HG03558 (cell line): ENCODE results near the gene NR4A2.

Experiments used
- ATAC-seq: cut with Tn5 transposase; IDR thresholded peaks from one replicate; pipeline ENCODE4 v1.9.1; 2021; ENCODE audit warnings: moderate number of reproducible peaks; ENCODE audit not compliant: unreplicated experiment; ENCODE audit errors: extremely low read depth

Gene NR4A2

GRCh38 chr2:156332534-156333273 is at the start of gene NR4A2:
Gene NR4A2, minus strand, starts transcription at chr2:156332721. Its CDS starts 2,535 bp downstream, at chr2:156330186.
- peak; percentile 44 for ATAC-seq

DNA sequence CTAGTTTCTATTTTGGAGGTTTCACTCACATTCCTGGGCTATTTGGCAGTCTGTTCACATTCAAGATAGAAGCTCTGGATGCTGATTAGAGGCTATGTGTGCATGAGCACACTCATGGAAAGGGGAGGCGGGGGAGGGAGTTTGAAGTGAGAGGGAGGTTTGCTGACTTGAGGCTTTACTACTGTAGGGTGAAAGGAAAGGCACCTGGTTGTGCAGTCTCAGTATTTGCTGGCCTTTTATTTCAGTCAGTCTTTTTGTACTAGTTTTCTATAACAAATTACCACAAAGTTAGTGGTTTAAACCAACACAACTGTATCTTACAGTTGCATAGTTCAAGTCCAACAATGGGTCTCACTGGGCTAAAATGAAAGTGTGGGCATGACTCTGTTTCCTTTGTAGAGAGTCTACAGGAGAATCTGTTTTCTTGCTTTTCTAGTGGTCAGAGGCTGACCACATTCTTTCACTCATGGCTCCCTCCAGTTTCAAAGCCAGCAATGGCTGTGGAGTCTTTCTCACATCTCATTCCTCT is 47.7 kb upstream of the NR4A2 start:
- ATAC-seq: peak; percentile 81

DNA sequence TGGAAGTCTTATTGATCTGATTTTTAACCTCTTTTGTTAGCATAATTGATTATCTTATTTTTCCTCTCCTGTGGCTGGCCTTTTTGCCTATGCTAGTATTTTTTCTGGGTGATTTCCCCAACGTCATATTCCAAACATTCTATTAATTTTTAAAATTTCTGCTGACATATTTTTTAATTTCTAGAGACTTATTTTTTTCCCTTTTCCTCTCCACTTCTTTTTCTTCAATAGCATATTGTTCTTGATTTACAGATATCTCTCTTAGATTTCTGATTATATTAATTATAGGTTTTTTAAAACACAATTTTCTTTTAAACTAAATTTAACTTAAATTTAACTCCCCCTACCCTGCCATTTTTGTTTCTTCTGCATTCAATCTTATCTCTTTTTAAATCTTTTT is 47.2 kb upstream of the NR4A2 start:
- no peak for ATAC-seq

GRCh38 chr2:156379071-156379470 is 46.5 kb upstream of the NR4A2 start:
- ATAC-seq: no peak

DNA sequence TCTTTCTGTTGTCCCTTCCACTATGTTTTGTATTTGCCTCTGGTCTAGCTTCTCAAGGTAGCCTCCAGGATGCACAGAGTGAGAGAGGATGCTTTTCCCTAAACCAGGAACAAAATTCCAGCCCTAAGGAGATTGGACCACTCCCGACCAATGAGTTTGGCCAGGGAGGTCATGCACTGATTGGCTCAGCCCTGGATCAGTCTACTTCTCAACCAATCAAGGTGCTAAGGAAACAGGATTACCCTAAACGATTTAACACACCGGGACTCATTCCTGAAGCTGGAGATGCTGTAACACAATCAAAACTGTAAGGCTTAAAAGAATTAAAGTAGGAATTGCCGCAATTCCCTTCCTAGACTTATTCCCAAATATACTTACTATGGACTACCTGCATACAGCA is 34.2 kb upstream of the NR4A2 start:
- ATAC-seq: no peak

GRCh38 chr2:156363141-156363540 is 30.6 kb upstream of the NR4A2 start:
- no peak for ATAC-seq

DNA sequence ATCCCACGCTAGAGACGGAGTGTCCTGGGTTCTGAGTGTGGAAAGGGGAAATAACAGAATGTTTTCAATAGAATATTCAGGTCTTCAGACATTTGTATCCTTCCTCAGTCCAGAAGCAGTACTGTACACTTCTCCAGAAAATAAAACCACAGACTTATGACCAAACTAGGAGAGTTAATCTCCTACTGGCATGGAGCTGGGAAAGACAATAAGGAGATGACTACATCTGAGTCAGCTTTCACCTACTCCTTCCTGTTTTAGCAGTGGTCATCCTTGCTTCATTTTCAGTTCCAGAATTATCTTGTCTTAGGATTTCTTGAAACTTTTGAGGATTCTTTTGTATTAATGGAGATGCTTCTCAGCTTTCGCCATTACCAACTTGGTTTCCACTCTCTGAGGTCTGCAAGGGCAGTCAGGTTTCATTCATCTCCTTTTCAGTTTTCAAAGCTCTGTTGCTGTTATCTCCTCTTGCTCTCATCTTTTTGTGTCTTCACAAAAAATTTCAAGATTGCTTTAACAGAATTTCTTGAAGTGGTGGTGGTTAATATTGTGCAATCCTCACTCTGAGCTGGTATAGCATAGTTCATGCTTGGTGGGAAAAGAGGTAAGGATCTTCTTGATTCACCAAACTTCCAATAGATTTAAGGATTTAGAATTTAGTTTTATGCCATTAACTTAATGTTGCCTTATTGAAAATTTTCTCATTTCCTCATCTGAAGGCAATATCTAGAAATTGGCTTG is 23.7 kb upstream of the NR4A2 start:
- ATAC-seq: no peak

DNA sequence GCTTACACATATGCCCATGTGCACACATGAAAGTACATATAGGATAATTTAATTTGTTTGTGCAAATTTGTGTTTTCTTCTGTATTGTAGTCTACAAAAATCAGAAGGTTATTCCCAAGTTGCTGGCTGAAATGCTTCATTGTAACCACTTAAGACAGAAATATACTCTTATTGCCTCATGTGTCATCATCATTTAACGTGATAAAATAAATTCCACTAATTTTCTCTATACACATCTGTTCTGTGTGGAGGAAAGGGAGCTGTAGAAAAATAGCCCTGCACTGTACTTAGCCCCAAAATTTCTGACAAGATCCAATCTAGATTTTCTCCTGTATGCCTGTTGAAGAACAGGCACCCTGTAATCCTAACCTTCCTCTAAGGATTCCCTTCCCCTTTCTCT is 20.4 kb upstream of the NR4A2 start:
- ATAC-seq: no peak

GRCh38 chr2:156350374-156351142 is 18.0 kb upstream of the NR4A2 start:
- no peak for ATAC-seq

GRCh38 chr2:156349605-156350004 is 17.1 kb upstream of the NR4A2 start:
- ATAC-seq: no peak

DNA sequence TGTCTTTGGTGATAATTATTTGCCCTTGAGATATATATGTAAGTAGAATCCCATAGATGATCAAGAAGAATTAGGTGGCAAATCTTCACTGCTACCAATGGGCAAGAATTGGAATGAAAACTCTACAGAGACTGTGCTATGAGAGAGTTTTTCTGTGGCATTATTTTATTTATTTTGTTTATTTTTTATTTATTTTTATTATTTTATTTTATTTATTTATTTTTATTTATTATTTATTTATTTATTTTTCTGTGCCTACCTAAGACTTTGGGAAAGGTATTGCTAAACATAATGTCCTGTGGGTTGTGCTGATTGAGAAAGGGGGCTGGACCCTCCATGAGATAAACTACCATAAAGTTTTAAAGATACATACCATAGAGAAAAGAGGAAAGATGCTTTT is 16.6 kb upstream of the NR4A2 start:
- ATAC-seq: no peak

DNA sequence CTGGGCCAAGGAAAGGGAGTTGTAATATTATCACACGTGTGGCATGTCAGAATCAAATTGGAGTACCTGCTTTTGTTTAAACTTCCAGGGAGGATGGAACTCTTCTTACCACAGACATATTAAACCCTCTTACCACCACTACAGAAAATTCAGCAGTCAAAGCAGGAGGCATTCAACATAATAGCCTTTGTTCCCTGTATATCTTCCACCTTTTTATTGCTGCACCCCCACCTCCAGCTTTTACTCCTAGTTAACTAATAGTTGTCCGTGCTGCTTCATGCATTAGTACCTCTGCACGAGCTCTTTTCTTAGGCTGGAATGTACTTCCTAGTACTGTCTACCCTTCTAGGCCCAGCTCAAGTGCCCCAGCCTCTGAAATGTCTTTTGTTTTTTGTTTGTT is 14.9 kb upstream of the NR4A2 start:
- ATAC-seq: no peak

DNA sequence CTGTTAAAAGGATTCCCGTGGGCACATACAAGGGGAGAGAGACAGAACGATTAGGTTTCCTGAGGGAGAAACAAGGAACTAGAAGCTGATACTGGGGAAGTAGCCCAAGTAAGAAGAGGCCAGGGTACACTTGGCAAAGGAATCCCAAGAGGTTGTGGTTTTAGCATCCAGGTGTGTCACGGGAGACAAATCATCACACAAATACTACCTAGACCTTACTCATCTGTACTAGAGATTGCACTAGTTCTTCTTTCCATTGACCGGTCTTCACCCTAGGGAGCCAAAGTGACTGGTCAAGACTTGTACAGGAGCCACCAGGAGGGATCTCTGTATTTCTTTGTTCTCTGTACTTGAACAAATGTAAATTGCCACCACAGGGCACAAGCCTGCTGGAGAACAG is 14.2 kb upstream of the NR4A2 start:
- no peak for ATAC-seq

DNA sequence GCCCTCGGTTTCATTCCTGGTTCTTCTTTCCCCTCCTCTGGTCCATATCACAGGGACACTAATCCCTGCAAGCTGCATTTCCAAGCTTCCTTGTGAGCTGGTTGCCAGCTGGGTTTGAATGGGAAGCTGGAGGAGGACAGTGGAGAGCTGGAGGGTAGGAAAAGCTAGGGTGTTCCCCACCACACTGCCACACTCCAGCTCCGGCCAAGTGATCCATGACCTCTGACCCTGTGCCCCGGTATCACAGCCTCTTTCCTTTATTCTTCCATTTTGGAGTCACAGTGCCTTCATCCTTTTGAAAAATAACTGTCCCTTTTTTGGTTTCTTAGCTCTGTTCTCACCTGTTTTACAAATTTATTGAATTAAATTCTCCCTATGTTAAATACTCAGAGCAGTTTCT is 13.1 kb upstream of the NR4A2 start:
- ATAC-seq: no peak

- ATAC-seq: no peak
Measured at GRCh38 chr2:156343940-156344301, 11.4 kb upstream of the NR4A2 start.

DNA sequence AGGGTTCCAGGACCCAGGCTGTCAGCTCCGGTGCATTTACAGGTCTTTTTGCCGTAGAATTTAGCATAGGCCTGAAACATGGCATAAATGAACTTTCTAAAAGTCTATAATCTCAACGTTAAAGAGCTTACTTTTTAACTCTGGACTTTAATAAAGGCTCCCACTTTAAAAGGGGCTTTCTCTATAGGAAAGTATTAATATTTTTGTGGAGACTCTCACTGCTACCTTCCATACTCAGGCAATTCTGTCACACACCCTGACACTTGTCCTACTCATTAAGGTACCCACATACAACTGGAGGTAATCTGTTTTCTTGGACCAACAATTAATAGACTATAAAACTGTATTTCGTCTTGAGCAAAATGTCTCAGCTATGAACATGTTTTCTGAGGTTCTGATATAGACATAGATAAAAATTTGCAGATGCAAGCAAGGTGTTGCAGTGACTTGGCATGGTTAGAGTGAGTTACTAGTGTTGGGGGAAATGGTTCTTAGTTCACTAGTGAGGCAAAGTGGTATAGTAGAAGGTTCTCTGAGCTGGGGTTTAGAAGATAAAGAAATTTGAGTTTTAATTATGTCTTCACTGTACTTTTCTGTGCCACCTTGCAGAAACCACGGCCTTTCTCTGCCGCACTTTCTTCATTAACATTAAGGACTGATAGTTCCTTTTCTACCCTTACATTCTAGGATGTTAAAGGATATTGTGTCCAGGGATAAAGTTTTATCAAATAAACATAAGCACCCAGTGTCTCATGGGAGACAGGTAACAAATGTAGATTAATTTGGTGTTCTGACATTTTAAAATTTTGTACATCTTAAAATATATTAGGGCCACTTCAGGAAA is 10.8 kb upstream of the NR4A2 start:
- ATAC-seq: no peak

GRCh38 chr2:156342254-156343095 is 10.0 kb upstream of the NR4A2 start:
- peak; percentile 29 for ATAC-seq

DNA sequence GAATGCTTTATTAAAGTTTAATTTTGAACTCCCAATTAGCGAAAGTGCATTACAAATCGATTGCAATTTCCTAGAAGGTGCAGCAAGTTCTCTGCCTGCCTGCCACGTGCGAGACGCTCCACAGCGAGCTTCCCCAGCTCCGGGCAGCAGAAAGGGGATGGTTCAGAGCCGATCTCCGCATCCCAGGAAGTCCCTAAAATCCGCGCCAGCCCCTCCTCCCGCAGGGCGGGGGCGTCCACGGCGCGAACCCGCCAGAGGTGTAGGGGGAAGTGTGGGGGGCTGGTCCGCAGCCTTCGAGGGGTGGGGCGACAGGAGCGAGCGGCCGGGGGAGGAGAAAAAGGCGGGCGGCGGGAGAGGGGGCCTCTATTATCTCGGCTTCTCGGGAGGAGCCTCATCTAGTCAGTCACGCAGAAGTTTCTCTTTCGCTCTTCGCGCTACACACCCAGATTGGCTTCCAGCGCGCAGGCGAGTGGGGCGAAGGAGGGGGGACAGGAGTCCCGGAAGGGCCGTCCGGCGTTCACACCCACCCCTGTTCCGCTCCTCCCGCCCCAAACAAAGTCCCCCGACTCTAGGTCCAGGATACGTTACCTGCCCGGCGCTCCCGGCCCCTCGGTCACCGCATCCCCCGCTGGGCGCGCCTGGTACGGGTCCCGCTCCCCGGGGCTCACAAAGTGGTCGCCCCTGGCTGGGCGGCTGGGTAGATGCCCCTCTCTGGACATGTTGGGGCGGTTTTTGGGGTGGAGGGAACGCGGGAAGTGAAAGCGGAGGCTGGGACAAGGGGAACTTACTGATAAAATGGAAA is 9.1 kb upstream of the NR4A2 start:
- ATAC-seq: peak; percentile 68
